IMR-90 (cell line): ENCODE results near the gene LRP1B. TPM values are rescaled to one million over a fixed set of nuclear protein-coding genes. Genes with fewer than 3 reads are reported as not detected.

Experiments
- ATAC-seq: fragments of 200-7000 bp; cut with Tn5 transposase; 2 replicates; pipeline ENCODE4 v1.9.1; 2020; ENCODE audit warnings: low read depth, mild to moderate bottlenecking, moderate library complexity
- BruUV-seq: library from RNA; stranded (reverse); fragments of 400-500 nt; replicated peaks from 2 replicates; lab custom pipeline; 2021; lab: Mats Ljungman, UMichigan
- CTCF ChIA-PET: fragments of 300-600 bp; formaldehyde crosslinking; extraction: SDS; loops from one replicate; lab custom pipeline; 2021; ENCODE audit warnings: antibody characterized with exemption; lab: Yijun Ruan, JAX
- POLR2A ChIA-PET: fragments of 300-600 bp; sonication (Branson Sonifier 250); formaldehyde crosslinking; loops from one replicate; lab custom pipeline; 2022; ENCODE audit warnings: antibody characterized with exemption; ENCODE audit not compliant: unreplicated experiment; lab: Charles Lee
- DNase-seq: peaks from one replicate; pipeline ENCODE4 v3.0.0; 2013
- H2AFZ ChIP-seq: replicated peaks from 2 replicates; pipeline ENCODE3; 2013; ENCODE audit warnings: low read length, mild to moderate bottlenecking; ENCODE audit not compliant: poor library complexity
- H2AK5ac ChIP-seq: 2 replicates; pipeline ENCODE4 v1.6.1; 2013; ENCODE audit warnings: low read depth, low read length, inconsistent platforms
- H2AK9ac ChIP-seq: replicated peaks from 2 replicates; pipeline ENCODE3; 2013; ENCODE audit warnings: mild to moderate bottlenecking, low read depth, low read length, moderate library complexity; ENCODE audit not compliant: poor library complexity
- H2BK120ac ChIP-seq: 2 replicates; pipeline ENCODE4 v1.6.1; 2013; ENCODE audit warnings: low read depth, low read length, inconsistent platforms
- H2BK15ac ChIP-seq: 3 replicates; pipeline ENCODE4 v1.6.1; 2013; ENCODE audit warnings: low read depth, low read length, inconsistent platforms
- H2BK20ac ChIP-seq: 2 replicates; pipeline ENCODE4 v1.6.1; 2013; ENCODE audit warnings: low read depth, mild to moderate bottlenecking, inconsistent platforms, low read length, moderate library complexity
- H2BK5ac ChIP-seq: 2 replicates; pipeline ENCODE4 v1.6.1; 2013; ENCODE audit warnings: mild to moderate bottlenecking, low read depth, low read length, inconsistent platforms; ENCODE audit not compliant: poor library complexity, severe bottlenecking
- H3K14ac ChIP-seq: replicated peaks from 2 replicates; pipeline ENCODE4 v1.6.1; 2013; ENCODE audit warnings: low read depth, low read length, inconsistent platforms
- H3K18ac ChIP-seq: 2 replicates; pipeline ENCODE4 v1.6.1; 2013; ENCODE audit warnings: low read depth, low read length, control low read depth
- H3K23ac ChIP-seq: 2 replicates; pipeline ENCODE4 v1.6.1; 2013; ENCODE audit warnings: low read depth, low read length, inconsistent platforms
- H3K27ac ChIP-seq: 2 replicates; pipeline ENCODE4 v1.5.1; 2013; ENCODE audit warnings: mild to moderate bottlenecking, control low read depth, low read length; ENCODE audit not compliant: insufficient read depth
- H3K27me3 ChIP-seq: 2 replicates; pipeline ENCODE4 v1.6.1; 2013; ENCODE audit warnings: low read length; ENCODE audit not compliant: control insufficient read depth, insufficient read depth
- H3K36me3 ChIP-seq: 2 replicates; pipeline ENCODE4 v1.6.1; 2013; ENCODE audit warnings: low read length, mixed read lengths; ENCODE audit not compliant: control insufficient read depth, insufficient read depth
- H3K4ac ChIP-seq: 2 replicates; pipeline ENCODE4 v1.6.1; 2013; ENCODE audit warnings: low read depth, low read length, inconsistent platforms
- H3K4me1 ChIP-seq: 2 replicates; pipeline ENCODE4 v1.6.1; 2013; ENCODE audit warnings: low read length, mixed read lengths; ENCODE audit not compliant: control insufficient read depth, insufficient read depth
- H3K4me2 ChIP-seq: 2 replicates; pipeline ENCODE4 v1.6.1; 2013; ENCODE audit warnings: low read depth, mild to moderate bottlenecking, control low read depth, low read length, moderate library complexity
- H3K4me3 ChIP-seq: 2 replicates; pipeline ENCODE4 v1.5.1; 2013; ENCODE audit warnings: low read depth, mild to moderate bottlenecking, control low read depth, low read length, moderate library complexity; ENCODE audit not compliant: insufficient read depth
- H3K56ac ChIP-seq: 2 replicates; pipeline ENCODE4 v1.6.1; 2013; ENCODE audit warnings: low read length, inconsistent platforms; ENCODE audit not compliant: insufficient read depth; ENCODE audit errors: extremely low read depth
- H3K79me1 ChIP-seq, 2 experiments: 2 replicates each; pipeline ENCODE4 v1.6.1; 2013; ENCODE audit warnings: low read length in 2 of 2, inconsistent platforms in 1 of 2, low read depth in 1 of 2
- H3K9ac ChIP-seq: 2 replicates; pipeline ENCODE4 v1.6.1; 2013; ENCODE audit warnings: low read depth, low read length, control low read depth
- H3K9me1 ChIP-seq: 2 replicates; pipeline ENCODE4 v1.6.1; 2013; ENCODE audit warnings: low read length, inconsistent platforms; ENCODE audit not compliant: insufficient read depth
- H3K9me3 ChIP-seq: 2 replicates; pipeline ENCODE4 v1.6.1; 2013; ENCODE audit warnings: low read length; ENCODE audit not compliant: control insufficient read depth, insufficient read depth
- H4K20me1 ChIP-seq: 2 replicates; pipeline ENCODE4 v1.6.1; 2013; ENCODE audit warnings: low read length, inconsistent platforms; ENCODE audit not compliant: insufficient read depth
- H4K5ac ChIP-seq: 2 replicates; pipeline ENCODE4 v1.6.1; 2013; ENCODE audit warnings: mild to moderate bottlenecking, low read depth, low read length, control low read depth
- H4K8ac ChIP-seq, 2 experiments: 2 replicates each; pipeline ENCODE4 v1.6.1; 2013; ENCODE audit warnings: low read depth in 2 of 2, low read length in 2 of 2, control low read depth in 1 of 2, inconsistent platforms in 1 of 2
- H4K91ac ChIP-seq: 2 replicates; pipeline ENCODE4 v1.6.1; 2013; ENCODE audit warnings: low read depth, low read length, inconsistent platforms; ENCODE audit not compliant: insufficient read depth
- RFX5 ChIP-seq: IDR thresholded peaks from 2 replicates; pipeline ENCODE4 v1.8.0; 2012; ENCODE audit warnings: low read depth, mild to moderate bottlenecking, low read length, moderate library complexity
- WGBS, 2 experiments: methylation state at CpG; one replicate each; pipeline versions ENCODE4 v1.1.5 to v1.1.7; 2013; ENCODE audit warnings: missing lambda C conversion rate in 2 of 2; ENCODE audit not compliant: insufficient read length in 1 of 2; ENCODE audit errors: extremely low coverage in 2 of 2; 5-methylcytosine and 5-hydroxymethylcytosine counted together
- dilution Hi-C: fragments of 300-500 bp; cut with HindIII; formaldehyde crosslinking; loops from one replicate; pipeline ENCODE4 v1.14.3; 2018; ENCODE audit warnings: low sequenced_read_pairs; ENCODE audit not compliant: unreplicated experiment
- in situ Hi-C: fragments of 300-500 bp; cut with MboI; formaldehyde crosslinking; loops from 3 replicates; pipeline ENCODE4 v1.14.3; 2019; ENCODE audit warnings: low sequenced_read_pairs, inconsistent platforms, mixed read lengths
- intact Hi-C: fragments of 100-400 bp; cut with micrococcal nuclease; formaldehyde crosslinking; loops from 2 replicates; pipeline ENCODE4 v1.10.0; 2022
- polyA plus RNA-seq, 3 experiments: library from polyadenylated mRNA; depleted of rRNA; stranded (reverse); fragments of >200 nt; gene quantifications; 2 replicates each; pipeline ENCODE4 v1.2.3, GENCODE V29; 2012; ENCODE audit warnings: low replicate concordance in 1 of 3
- total RNA-seq: library from RNA; depleted of rRNA; stranded (reverse); fragments of >200 nt; gene quantifications from 2 replicates; pipeline ENCODE4 v1.2.3, GENCODE V29; 2012

The LRP1B gene
- total and polyA plus RNA-seq, 2 of the 4 experiments (the other 2 are of a cell fraction), result under 0.01 to 0.02 TPM

GRCh38 chr2:140567734-140568133, 1563.1 kb downstream of the LRP1B start:
- DNase-seq, result peak; percentile 20
- Histone ChIP-seq H3K4ac (no peak overlapping the region), H2BK120ac (no peak overlapping the region), H4K91ac (no peak overlapping the region), H2BK5ac (no peak overlapping the region), H3K23ac (no peak overlapping the region), H2AK5ac (no peak overlapping the region), H3K27ac (no peak overlapping the region), H4K5ac (no peak overlapping the region), H3K4me1 (no peaks in the 10 kb centered on the region), H3K4me2 (no peak overlapping the region), H3K14ac (no peak overlapping the region), H3K9me1 (no peaks in the 10 kb centered on the region), H3K27me3 (no peaks in the 10 kb centered on the region), H3K9me3 (peaks cover 3% of the 10 kb centered on the region), H3K36me3 (no peaks in the 10 kb centered on the region), H2AFZ (no peak overlapping the region), H2BK20ac (no peak overlapping the region), H3K4me3 (no peak overlapping the region), H3K9ac (no peak overlapping the region), H3K79me1 (no peaks in the 10 kb centered on the region), H4K20me1 (no peaks in the 10 kb centered on the region), H2AK9ac (no peak overlapping the region), H2BK15ac (no peak overlapping the region), H3K18ac (no peak overlapping the region), H3K56ac (no peak overlapping the region), H4K8ac (no peak overlapping the region)
- intact Hi-C loops (loop anchor here (10.0 kb wide), 1 partner anchor 217 kb away; no protein-coding TSS in a partner anchor), in situ Hi-C loops (no loop called here), dilution Hi-C loops (no loop called here)
- ChIA-PET CTCF (no interaction called here), POLR2A (no interaction called here)
- TF ChIP-seq RFX5, result no peak
- no TSS peak for BruUV-seq
- WGBS, 2 experiments, result no CpG with 5 or more reads among the region's 2 CpGs
- no peak for ATAC-seq
